Upper lobe of right lung (tissue), 1 donor: Measurements from ENCODE around the gene ZNFX1. TPM values are rescaled to one million over a fixed set of nuclear protein-coding genes. Genes with fewer than 3 reads are reported as not detected.

ENCODE experiments used
- ATAC-seq: fragments of 200-7000 bp; cut with Tn5 transposase; one replicate; pipeline ENCODE4 v1.9.1; 2020; ENCODE audit warnings: mild to moderate bottlenecking, moderate library complexity
- DNase-seq: peaks from one replicate; pipeline ENCODE4 v3.0.0-alpha.2; 2020
- H3K27ac ChIP-seq: fragments of 200-600 bp; one replicate; pipeline ENCODE4 v1.8.0; 2022
- H3K27me3 ChIP-seq: fragments of 200-600 bp; one replicate; pipeline ENCODE4 v1.8.0; 2022; ENCODE audit warnings: mild to moderate bottlenecking
- H3K36me3 ChIP-seq: fragments of 200-600 bp; one replicate; pipeline ENCODE4 v1.8.0; 2022
- H3K4me1 ChIP-seq: fragments of 200-600 bp; one replicate; pipeline ENCODE4 v1.8.0; 2022
- H3K4me3 ChIP-seq: fragments of 200-600 bp; one replicate; pipeline ENCODE4 v1.8.0; 2022; ENCODE audit warnings: mild to moderate bottlenecking
- H3K9me3 ChIP-seq: fragments of 200-600 bp; one replicate; pipeline ENCODE4 v1.8.0; 2022
- intact Hi-C: fragments of 100-400 bp; cut with DNase I; formaldehyde crosslinking; loops from one replicate; pipeline ENCODE4 v1.11.0; 2022
- total RNA-seq: library from RNA; stranded (reverse); fragmentation: NEBNext Ultra II Directional; extraction: Animal tissue kit (Norgen Biotek cat#: 25700); gene quantifications from one replicate; pipeline ENCODE4 v1.2.1, GENCODE V29; 2021
- TF ChIP-seq, protein P1 (sequence below): fragments of 200-600 bp; IDR thresholded peaks from one replicate; pipeline ENCODE4 v1.8.0; 2022; ENCODE audit warnings: antibody characterized with exemption
- donor health status: DM: no; HTN: yes; CAD: no; lungs with severe emphysema.

ZNFX1 gene
- total RNA-seq, 1 donor from 2014 or later, result 54.4 TPM

DNA sequence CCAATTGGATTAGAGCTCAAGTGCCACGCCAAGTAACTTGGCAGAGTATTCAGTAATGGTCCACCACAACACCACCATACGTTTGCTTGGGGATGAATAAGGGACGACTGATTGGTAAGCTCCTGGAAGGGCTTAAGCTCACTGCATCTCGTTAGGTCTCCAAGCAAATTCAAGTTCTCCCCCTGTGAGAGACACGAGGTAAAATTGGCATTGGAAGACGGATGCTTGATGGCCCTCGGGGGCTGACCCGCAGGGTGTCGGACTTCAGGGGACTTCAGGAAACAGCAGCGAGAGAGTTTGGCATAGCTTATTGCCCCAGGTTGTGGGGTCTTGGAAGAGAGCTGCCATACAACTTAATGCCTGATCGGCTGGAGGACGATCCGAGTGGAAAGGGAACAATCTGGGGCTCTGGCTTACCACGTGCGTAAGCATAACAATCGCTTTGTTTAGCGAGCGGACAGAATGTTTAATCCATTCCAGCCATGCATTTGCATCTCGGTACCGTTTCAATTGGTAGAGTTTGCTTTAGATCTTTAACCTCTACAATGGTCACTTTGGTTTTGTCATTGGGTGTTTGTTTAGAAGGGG is 4.8 kb upstream of the ZNFX1 start:
- peaks cover 86% of the 10 kb centered on the region for H3K36me3 ChIP-seq
- TF ChIP-seq, protein P1, sequence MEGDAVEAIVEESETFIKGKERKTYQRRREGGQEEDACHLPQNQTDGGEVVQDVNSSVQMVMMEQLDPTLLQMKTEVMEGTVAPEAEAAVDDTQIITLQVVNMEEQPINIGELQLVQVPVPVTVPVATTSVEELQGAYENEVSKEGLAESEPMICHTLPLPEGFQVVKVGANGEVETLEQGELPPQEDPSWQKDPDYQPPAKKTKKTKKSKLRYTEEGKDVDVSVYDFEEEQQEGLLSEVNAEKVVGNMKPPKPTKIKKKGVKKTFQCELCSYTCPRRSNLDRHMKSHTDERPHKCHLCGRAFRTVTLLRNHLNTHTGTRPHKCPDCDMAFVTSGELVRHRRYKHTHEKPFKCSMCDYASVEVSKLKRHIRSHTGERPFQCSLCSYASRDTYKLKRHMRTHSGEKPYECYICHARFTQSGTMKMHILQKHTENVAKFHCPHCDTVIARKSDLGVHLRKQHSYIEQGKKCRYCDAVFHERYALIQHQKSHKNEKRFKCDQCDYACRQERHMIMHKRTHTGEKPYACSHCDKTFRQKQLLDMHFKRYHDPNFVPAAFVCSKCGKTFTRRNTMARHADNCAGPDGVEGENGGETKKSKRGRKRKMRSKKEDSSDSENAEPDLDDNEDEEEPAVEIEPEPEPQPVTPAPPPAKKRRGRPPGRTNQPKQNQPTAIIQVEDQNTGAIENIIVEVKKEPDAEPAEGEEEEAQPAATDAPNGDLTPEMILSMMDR, result no peak
- no peak for DNase-seq
- H3K27ac ChIP-seq, result no peak overlapping the region
- ATAC-seq, result no peak
- H3K27me3 ChIP-seq, result no peaks in the 10 kb centered on the region
- H3K4me3 ChIP-seq, result no peak overlapping the region
- intact Hi-C loops, result no loop called here
- H3K9me3 ChIP-seq, result peaks cover 29% of the 10 kb centered on the region
- peaks cover 37% of the 10 kb centered on the region for H3K4me1 ChIP-seq

DNA sequence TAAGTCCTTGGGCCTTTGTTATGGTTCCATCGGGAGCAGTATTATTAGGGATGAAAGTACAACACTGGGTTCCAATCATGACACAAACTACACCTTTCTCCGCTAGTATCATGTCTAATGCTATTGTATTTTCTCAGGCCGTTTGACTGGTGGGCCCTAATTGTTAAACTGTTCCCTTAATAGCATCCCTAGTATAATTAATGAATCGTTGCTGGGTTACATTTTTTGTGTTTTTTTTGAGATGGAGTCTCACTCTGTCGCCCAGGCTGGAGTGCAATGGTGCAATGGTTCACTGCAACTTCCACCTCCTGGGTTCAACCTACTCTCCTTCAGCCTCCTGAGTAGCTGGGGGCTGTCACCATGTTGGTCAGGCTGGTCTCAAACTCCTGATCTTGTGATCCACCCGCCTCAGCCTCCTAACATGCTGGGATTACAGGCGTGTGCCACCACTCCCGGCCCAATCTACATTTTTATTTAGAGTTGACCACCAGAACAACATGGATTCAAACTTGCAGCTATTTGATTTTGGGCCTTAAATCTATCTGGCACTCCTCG is 4.1 kb upstream of the ZNFX1 start:
- no peaks in the 10 kb centered on the region for H3K27me3 ChIP-seq
- H3K4me3 ChIP-seq, result peak overlapping the region; percentile 6
- H3K27ac ChIP-seq, result no peak overlapping the region
- H3K4me1 ChIP-seq, result peaks cover 37% of the 10 kb centered on the region
- TF ChIP-seq, protein P1, result no peak
- DNase-seq (no peak), ATAC-seq (no peak)
- H3K36me3 ChIP-seq, result peaks cover 79% of the 10 kb centered on the region
- peaks cover 23% of the 10 kb centered on the region for H3K9me3 ChIP-seq
- intact Hi-C loops, result no loop called here

DNA sequence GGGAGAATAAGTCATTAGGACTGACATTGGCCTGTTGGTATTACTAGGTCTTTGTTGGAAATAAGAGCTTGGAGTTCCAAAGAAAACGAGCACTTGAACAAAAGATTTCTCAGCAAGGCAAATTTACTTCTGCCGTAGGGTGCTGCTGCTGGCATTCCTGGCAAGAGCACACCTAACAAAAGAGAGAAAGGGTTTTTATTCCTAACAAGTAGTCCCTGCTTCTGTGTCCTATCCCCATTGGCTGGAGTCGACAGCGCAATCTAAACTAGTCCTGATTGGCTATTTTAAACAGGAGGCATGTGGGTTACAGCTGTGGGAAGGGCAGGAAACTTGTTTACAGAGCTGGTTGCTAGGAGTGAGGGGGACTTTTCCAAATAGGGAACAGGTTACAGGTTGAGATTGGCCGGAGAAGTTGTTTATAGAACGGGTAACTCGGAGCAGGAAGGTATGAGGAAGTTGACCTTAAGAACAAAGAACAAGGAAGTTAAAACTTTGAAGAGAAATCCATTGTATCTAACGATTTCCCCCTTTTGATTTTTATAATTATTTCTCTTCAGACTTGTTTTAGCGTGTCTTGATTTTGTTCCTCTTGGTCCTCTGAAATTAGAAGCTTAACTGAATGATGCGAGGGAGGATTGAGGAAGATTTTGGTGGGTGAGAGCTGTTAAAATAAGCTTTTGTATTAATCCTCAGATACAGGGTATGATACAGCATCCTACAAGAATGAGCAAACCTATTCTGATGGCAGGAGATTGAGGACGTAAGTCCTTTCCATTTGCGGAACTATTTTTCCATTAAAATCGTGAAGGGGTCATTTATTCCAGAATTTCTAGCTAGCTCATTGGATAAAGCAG is 3.4 kb upstream of the ZNFX1 start:
- Histone ChIP-seq H3K9me3 (peaks cover 16% of the 10 kb centered on the region), H3K4me3 (peak overlapping the region; percentile 89), H3K36me3 (peaks cover 72% of the 10 kb centered on the region), H3K4me1 (peaks cover 42% of the 10 kb centered on the region), H3K27ac (no peak overlapping the region), H3K27me3 (no peaks in the 10 kb centered on the region)
- TF ChIP-seq, protein P1, result no peak
- intact Hi-C loops, result no loop called here
- no peak for ATAC-seq
- no peak for DNase-seq

DNA sequence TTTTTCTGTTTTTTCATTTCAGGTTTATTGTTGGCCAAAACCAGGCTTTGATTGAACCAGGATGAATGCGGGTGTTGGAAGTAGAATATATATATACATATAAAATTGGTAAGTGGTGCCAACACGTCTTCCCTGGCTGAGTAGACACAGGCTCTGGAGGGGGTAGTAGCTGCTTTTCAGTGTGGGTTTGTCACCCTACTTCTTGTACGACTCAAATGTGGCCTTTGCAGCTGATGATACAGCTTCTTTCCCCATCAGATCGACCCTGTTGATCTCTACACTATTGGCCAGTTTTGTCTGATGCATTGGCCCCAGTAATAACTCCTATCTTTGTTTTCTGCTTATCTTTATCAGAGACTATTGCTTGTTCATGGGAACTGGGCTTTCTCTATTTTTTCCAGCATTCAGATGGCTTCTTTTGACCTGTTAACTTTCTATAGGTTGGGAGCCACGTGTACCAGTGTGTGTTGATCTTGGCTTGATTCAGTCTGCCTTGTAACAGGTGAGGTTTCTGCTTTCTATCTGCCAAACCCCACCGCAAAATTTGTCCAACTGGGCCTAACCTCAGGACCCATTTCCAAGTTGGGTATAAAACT is 2.7 kb upstream of the ZNFX1 start:
- intact Hi-C loops, result no loop called here
- Histone ChIP-seq H3K4me3 (peak overlapping the region; percentile 89), H3K36me3 (peaks cover 65% of the 10 kb centered on the region), H3K27ac (no peak overlapping the region), H3K4me1 (peaks cover 49% of the 10 kb centered on the region), H3K27me3 (no peaks in the 10 kb centered on the region), H3K9me3 (peaks cover 9% of the 10 kb centered on the region)
- ATAC-seq, result no peak
- DNase-seq, result no peak
- TF ChIP-seq, protein P1, result no peak

DNA sequence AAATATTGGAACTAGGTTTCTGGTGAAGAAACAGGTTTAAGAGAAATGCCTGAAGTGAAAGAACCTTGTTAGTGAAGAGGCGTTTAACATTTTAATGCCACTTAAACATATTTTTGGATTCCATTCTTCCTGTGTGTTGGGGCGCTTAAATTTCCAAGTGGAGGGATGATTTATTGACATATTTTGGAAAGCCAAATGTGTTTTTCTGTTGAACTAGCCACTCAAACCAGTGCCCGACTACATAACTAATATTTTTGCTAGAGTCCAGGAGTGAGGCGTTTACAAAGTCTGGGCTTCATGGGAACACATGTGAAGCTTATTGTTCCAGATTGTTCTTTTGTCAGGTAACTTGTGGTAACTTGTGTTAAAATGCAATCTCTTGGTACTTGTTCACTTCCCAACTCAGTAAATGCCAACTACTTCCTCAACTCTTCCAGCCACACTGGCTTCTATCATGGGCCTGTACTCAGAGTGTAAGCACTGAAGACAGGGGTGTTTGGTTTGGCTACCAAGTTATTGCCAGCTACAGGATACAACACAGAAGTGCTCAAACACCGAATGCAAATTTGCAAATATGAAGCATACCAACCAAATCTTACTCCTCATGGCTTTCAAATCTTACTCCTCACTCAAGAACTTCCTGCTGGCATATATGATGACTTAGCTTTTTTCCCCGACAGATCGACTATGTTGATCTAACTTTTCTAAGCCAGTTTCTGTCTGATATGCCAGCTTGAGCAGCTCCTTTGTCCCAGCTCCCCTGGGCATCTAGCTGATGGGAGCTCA is 2.0 kb upstream of the ZNFX1 start:
- peaks cover 65% of the 10 kb centered on the region for H3K36me3 ChIP-seq
- peaks cover 55% of the 10 kb centered on the region for H3K4me1 ChIP-seq
- DNase-seq, result no peak

More for the DNA sequence above, 2.0 kb upstream of the ZNFX1 start:
- Histone ChIP-seq H3K27me3 (no peaks in the 10 kb centered on the region), H3K4me3 (peak overlapping the region; percentile 89), H3K9me3 (peaks cover 9% of the 10 kb centered on the region), H3K27ac (peak overlapping the region; percentile 95)
- ATAC-seq, result no peak
- TF ChIP-seq, protein P1, result no peak
- intact Hi-C loops, result no loop called here
